HK-2 (cell line): ENCODE measurements around the gene NFAM1.

Source experiments
- DNase-seq: peaks from one replicate; pipeline ENCODE4 v3.0.0-alpha.2; 2018; ENCODE audit not compliant: unreplicated experiment

NFAM1 gene

GRCh38 chr22:42416671-42417230, 15.5 kb downstream of the NFAM1 start:
- no peak for DNase-seq

GRCh38 chr22:42414565-42415303, 17.5 kb downstream of the NFAM1 start:
- no peak for DNase-seq

DNA sequence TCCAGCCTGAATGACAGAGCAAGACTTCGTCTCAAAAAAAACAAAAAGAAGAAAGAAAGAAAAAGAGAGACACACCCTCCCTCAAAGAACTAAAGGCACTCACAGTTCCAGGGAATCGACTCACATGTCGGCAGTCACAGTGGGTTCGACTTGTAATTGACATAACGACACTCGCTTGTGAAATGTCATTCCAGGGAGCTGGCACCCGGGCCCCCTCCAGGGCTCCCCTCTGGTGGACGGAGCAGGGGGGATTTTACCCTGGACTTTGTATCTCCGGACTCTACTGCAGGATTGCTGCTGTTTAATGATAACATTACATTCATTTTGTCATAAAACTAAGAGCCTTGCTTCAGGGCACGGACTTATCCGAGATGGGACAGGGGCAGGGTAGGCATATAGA, 18.2 kb downstream of the NFAM1 start:
- DNase-seq: no peak

DNA sequence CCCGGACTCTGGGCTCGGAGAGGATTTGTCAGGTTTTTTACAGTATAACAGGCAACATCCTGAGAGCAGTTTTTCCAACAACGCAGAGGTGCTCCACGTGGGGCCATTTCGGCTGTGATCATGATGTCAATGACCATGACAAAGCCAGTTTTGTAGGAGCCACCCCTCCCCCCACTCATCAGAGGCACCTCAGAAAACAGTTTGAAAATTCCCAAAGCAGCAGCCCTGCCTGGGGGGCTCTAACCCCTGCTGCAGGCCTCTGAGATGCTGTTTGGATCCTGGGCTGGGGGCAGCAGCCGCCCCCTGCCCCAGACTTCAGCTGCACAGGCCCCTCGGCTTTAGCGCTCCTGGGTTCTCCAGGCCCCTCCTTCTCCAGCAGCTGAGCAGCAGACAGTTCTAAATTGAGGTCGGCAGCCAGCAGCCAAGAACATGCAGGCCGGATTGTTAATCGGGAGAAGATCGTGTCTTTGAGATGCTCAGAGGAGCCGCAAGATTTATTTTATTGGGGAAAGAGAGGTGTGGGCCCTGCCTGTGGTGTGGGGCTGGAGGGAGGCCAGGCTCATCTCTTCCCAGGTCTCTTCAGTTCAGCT, 19.4 kb downstream of the NFAM1 start:
- no peak for DNase-seq

GRCh38 chr22:42410708-42411107, 21.5 kb downstream of the NFAM1 start:
- DNase-seq: no peak

DNA sequence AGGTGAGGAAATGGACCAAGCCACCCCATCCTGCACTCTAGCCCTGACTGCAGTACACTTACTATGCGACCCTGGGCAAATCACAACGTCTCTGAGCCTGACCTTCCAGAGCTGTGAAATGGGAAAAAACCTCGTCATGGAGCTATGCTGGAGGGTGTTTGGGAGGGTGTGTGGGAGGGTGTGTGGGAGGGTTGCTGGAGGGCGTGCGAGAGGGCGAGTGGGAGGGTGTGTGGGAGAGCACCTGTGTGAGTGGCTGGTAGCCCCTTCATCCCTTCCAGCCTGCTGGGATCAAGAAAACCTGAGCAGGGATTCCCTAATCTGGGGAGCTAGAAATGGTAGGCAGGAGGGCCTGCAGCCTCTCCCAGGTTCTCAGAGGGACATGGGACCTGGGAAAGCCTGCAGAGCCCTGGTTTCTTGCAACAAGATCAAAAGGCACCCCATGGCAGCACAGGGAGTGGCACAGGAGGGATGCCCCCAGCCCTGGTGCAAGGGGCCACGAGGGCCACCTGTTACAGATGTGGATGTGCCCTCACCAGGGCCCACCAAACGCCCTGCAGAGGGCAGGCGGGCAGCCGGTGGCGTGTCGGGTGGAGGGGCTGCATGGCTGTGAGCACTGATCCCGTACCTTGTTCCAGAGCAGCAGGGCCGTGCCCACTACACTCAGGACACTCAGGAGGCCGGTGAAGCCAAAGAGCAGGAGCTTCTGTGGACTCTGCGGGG, 23.2 kb downstream of the NFAM1 start:
- no peak for DNase-seq

DNA sequence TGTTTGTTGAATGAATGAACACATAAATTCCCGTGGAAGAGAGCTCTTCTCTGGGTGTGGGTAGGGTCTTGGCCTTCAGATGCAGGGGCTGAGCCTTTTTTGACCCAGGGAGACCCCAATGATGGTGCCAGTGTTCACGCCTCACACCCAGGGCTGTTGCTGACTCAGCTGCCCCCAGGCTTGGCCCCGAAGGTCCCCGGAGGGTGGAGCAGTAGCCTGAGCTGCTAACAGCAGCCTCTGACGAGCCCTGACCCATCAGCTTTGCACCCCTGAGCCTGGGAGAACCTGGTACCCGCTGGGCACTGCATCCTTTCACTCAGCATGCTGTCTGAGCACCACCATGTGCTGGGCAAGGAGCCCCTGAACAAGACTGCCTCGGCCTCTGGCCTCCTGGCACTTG, 23.9 kb downstream of the NFAM1 start:
- no peak for DNase-seq

GRCh38 chr22:42404266-42404665, 27.9 kb downstream of the NFAM1 start:
- no peak for DNase-seq

DNA sequence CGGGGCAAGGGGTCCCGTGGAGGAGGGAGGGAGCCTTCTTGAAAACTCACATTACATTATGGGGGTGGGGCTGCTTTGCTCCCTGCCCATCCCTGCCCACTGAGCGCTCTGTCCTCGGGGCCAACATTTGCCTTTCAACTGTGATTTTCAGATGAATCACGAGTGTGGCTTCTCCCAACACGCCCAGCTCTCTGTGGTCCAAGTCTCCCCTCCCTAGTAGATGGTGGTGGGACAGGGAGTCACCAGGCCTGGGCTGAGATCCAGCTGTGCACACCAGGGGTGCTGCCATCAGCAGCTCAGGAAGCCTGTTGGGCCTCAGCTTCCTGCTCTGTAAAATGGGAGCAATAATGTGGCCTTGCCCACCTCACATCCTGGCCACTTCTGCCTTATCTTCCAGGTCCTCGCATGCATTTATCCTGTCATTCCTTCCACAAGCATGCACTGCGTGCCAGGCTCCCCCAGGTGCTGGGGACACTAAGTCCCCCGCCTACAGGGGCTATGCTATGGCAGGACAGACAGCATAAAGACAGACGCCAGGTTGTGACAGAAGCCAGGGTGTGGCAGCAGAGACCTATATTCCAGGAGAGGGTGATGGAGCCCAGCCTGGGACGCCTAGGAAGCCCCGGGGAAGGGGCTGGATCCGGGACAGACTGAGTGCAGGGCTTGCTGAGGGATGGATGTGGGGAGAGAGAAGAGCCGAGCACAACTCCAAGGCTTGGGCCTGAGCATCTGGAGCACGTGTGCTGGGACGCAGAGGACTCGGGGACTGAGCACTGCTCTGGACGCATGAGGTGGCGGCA, 30.5 kb downstream of the NFAM1 start:
- no peak for DNase-seq

GRCh38 chr22:42400811-42401534, 31.2 kb downstream of the NFAM1 start:
- no peak for DNase-seq

DNA sequence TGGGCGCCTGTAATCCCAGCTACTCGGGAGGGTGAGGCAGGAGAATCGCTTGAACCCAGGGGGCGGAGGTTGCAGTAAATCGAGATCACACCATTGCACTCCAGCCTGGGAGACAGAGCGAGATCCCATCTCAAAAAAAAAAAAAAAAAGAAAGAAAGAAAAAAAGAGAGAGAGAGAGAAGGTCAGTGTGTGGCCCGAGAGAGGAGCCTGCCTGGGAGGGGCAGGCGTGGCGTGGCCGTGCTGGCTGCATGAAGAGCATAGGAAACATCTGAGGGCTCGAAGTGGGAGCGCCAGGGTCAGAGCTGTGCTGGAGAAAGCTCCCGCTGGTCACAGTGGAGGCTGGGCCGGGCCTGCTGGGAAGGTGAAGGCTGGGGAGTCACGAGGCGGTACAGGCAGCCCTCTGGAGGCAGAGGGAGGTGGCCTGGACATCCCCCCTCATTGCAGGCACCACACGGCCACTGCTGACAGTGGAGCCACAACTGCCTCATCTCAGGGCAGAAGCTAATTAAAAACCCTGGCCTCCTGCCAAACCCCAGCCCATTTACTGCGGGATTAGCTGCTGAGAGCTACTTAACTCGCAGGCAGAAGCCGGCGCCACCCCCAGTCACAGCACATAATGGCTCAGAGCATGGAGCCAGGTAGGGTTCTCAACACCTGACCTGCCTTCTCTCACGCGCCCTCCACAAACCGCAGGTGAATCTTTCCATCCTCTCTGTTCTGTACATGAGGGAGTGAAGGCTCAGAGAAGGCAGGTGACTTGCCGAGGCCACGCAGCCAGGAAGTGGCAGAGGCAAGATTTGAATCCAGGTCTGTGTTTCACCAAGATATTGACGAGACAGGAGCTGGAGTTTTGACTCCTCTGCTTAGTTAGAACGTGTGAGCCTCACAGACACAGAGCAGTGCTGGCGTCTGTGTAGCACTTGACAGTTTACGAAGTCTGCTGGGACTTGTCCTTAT, 32.6 kb downstream of the NFAM1 start:
- DNase-seq: peak; percentile 11

- DNase-seq: no peak
Observed at GRCh38 chr22:42397332-42398249, 34.6 kb downstream of the NFAM1 start.

DNA sequence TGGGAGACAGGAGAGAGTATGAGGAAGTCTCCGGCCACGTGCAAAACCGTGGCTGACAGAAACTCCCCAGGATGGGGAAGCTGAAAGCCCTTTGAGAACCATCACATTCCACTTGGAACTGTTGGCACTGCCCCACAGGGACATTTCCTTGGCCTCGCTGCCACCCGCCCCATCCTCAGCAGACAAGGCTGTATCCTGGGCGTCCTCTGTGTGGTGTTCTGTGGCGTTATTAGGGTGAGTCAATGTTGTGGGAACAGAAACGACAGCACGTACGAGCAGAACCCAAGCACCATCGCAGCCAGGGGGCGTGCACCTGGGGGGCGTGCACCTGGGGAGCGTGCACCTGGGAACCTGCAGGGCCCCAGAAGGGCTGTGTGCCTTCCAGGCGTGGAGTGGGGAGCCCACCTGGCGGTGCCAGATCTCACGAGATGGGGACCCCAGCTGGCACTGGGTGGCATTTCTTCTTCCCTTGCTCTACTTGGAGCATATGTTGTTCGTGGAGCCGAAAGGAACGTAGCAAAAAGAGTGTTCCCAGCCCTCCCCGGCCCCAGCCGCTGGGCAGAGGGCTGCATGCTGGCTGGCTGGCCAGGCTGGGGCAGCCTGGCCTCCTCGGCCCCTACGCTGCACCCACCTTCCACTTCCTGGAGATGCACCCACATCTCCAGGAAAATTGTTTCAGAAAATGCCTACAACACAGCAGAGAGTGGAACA, 35.4 kb downstream of the NFAM1 start:
- DNase-seq: no peak

DNA sequence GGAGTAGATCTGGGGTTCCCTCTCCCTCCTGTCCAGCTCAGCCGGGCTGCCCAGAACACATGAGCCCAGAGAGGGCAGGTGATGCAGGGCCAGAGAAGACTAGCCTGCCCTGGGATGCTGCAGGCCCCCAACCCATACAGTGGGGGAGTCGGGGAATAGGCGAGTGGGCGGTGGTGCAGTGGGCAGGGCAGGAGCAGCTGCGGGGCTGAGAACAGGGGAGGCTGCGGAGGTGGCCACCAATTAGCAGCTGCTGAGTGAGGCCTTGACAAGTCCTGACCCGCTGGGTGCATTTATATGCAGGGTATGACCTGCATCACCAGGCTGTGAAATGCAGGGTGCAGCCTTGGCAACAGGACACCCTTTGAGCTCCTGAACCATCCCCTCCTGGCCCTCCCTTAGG, 43.1 kb downstream of the NFAM1 start:
- no peak for DNase-seq

- no peak for DNase-seq
Observed at GRCh38 chr22:42388130-42388797, 43.9 kb downstream of the NFAM1 start.

- DNase-seq: no peak
Observed at GRCh38 chr22:42387631-42388030, 44.6 kb downstream of the NFAM1 start.

DNA sequence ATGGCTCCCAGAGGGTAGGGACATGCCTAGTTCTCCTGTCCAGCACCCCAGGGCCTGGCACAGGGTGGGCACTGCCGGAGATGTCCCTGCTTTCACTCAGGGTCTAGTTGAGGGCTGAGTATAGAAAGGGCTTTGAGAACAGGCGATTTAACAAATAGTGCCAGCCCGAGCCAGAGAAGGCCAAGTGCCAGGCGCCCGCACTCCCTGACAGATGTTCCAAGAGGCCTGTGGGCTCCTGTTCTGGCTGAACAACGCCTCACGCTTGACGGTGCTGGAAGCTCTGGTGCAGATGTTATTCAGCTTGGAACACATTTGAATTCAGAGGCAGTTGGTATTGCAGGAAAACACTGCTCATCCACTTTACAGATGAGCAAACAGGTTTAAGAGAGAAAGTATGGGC, 46.5 kb downstream of the NFAM1 start:
- DNase-seq: no peak

DNA sequence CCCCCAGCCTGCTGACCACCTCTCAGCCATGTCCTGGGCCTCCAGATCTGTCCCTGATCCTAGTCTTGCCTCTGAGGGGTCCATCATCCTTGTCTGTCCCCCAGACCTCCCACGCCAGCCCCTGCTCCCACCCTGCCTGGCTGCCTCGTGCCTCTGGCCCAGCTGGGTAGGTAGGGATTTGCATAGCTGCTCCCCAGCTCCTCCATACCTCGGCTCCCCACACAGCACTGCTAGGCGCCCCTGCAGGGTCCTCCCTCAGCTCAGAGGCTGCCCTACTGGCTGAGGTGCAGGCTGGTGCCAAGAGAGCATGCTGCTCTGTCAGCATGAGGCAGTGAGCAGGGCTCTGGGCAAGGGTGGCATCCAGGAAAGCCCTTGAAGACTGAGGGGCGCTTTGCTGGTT, 47.7 kb downstream of the NFAM1 start:
- no peak for DNase-seq
